Nephron progenitor cell (in vitro differentiated cells): ENCODE data around the gene SLC22A7.

Experiments used
- DNase-seq: peaks from one replicate; pipeline ENCODE4 v3.0.0; 2021
- H3K27ac Mint-ChIP-seq: 2 replicates; pipeline ENCODE4 v1.8.0; 2021; ENCODE audit warnings: mild to moderate bottlenecking, moderate library complexity, mixed read lengths
- H3K27me3 Mint-ChIP-seq: 2 replicates; pipeline ENCODE4 v1.8.0; 2021; ENCODE audit warnings: mild to moderate bottlenecking, low read depth, mixed read lengths; ENCODE audit not compliant: poor library complexity
- H3K36me3 Mint-ChIP-seq: 2 replicates; pipeline ENCODE4 v1.8.0; 2021; ENCODE audit warnings: low read depth, mixed read lengths
- H3K4me1 Mint-ChIP-seq: 2 replicates; pipeline ENCODE4 v1.8.0; 2021; ENCODE audit warnings: mixed read lengths
- H3K4me3 Mint-ChIP-seq: 2 replicates; pipeline ENCODE4 v1.8.0; 2021; ENCODE audit warnings: mild to moderate bottlenecking, moderate library complexity, mixed read lengths
- H3K9me3 Mint-ChIP-seq: 2 replicates; pipeline ENCODE4 v1.8.0; 2021; ENCODE audit warnings: mild to moderate bottlenecking, moderate library complexity, mixed read lengths
- CTCF ChIP-seq: fragments of 200-600 bp; sonication (generic); IDR thresholded peaks from 2 replicates; pipeline ENCODE4 v1.5.0; 2021; ENCODE audit warnings: antibody characterized with exemption

Gene SLC22A7

GRCh38 chr6:43308101-43308989 is 10.3 kb downstream of the SLC22A7 start, which contains the start of gene CRIP3:
Gene CRIP3 (minus strand): TSS chr6:43308826. CDS start chr6:43308792, 34 bp downstream.
- DNase-seq: peak; percentile 63
- Mint-ChIP-seq H3K9me3 (no peaks in the 10 kb centered on the region), H3K27me3 (peaks cover 18% of the 10 kb centered on the region), H3K27ac (no peak within 1 kb of the TSS), H3K36me3 (no peaks in the 10 kb centered on the region), H3K4me3 (peak within 1 kb of the TSS; percentile 77), H3K4me1 (peaks cover 21% of the 10 kb centered on the region)
- TF ChIP-seq CTCF: peak; percentile 21

- Mint-ChIP-seq H3K27me3 (peaks cover 18% of the 10 kb centered on the region), H3K4me3 (peak overlapping the region; percentile 77), H3K9me3 (no peaks in the 10 kb centered on the region), H3K4me1 (peaks cover 21% of the 10 kb centered on the region), H3K36me3 (no peaks in the 10 kb centered on the region), H3K27ac (no peak overlapping the region)
- DNase-seq: no peak
- no peak for TF ChIP-seq CTCF
Measured at GRCh38 chr6:43308990-43309477, 11.0 kb downstream of the SLC22A7 start.

GRCh38 chr6:43310134-43310533 is 12.1 kb downstream of the SLC22A7 start:
- peaks cover 22% of the 10 kb centered on the region for H3K27me3 Mint-ChIP-seq
- no peak overlapping the region for H3K27ac Mint-ChIP-seq
- no peak for DNase-seq
- H3K36me3 Mint-ChIP-seq: no peaks in the 10 kb centered on the region
- H3K4me1 Mint-ChIP-seq: peaks cover 21% of the 10 kb centered on the region
- TF ChIP-seq CTCF: no peak
- no peaks in the 10 kb centered on the region for H3K9me3 Mint-ChIP-seq
- no peak overlapping the region for H3K4me3 Mint-ChIP-seq

GRCh38 chr6:43310624-43311023 is 12.6 kb downstream of the SLC22A7 start:
- Mint-ChIP-seq H3K36me3 (no peaks in the 10 kb centered on the region), H3K4me3 (no peak overlapping the region), H3K9me3 (no peaks in the 10 kb centered on the region), H3K27ac (no peak overlapping the region), H3K27me3 (peaks cover 27% of the 10 kb centered on the region), H3K4me1 (peaks cover 21% of the 10 kb centered on the region)
- no peak for TF ChIP-seq CTCF
- DNase-seq: no peak

GRCh38 chr6:43311666-43312065 is 13.6 kb downstream of the SLC22A7 start:
- Mint-ChIP-seq H3K9me3 (no peaks in the 10 kb centered on the region), H3K4me1 (peaks cover 18% of the 10 kb centered on the region), H3K27me3 (peaks cover 30% of the 10 kb centered on the region), H3K36me3 (no peaks in the 10 kb centered on the region), H3K27ac (no peak overlapping the region), H3K4me3 (no peak overlapping the region)
- no peak for TF ChIP-seq CTCF
- no peak for DNase-seq

- DNase-seq: no peak
- no peak for TF ChIP-seq CTCF
- Mint-ChIP-seq H3K27ac (no peak overlapping the region), H3K9me3 (no peaks in the 10 kb centered on the region), H3K4me1 (peaks cover 6% of the 10 kb centered on the region), H3K36me3 (no peaks in the 10 kb centered on the region), H3K27me3 (peaks cover 35% of the 10 kb centered on the region), H3K4me3 (no peak overlapping the region)
Measured at GRCh38 chr6:43313813-43314212, 15.8 kb downstream of the SLC22A7 start.
